ENCODE data around the gene SEMA3C. TPM values are rescaled to one million over a fixed set of nuclear protein-coding genes. Genes with fewer than 3 reads are reported as not detected.

The SEMA3C gene
- total RNA-seq, 2 donors from 2014 or later: 3.0 to 3.4 TPM

GRCh38 chr7:80851896-80852476 is 66.9 kb downstream of the SEMA3C start:
- Histone ChIP-seq H3K9me3 (no peaks in the 10 kb centered on the region), H3K4me1 (no peaks in the 10 kb centered on the region), H3K27me3 (no peaks in the 10 kb centered on the region), H3K27ac (no peak overlapping the region), H3K36me3 (replicated peaks in 1 of 2; ENCODE audit: insufficient read depth in 1 of 2, low read depth in 2 of 2) (no peaks in the 10 kb centered on the region), H3K4me3 (no peak overlapping the region)
- no peak for ATAC-seq
- WGBS, 2 donors: 55 to 59% methylated on average over 3 of the region's 3 CpGs
- intact Hi-C loops (cut with DNase I): no loop called here
- TF ChIP-seq POLR2A (IDR thresholded peaks at IDR 0.05): no peak
- TF ChIP-seq CTCF (IDR thresholded peaks at IDR 0.05): no peak
- DNase-seq: no peak

- 67 to 69% methylated on average over 5 of the region's 5 CpGs for WGBS, 2 donors
Observed at GRCh38 chr7:80848841-80849240, 70.0 kb downstream of the SEMA3C start.

GRCh38 chr7:80847895-80848294 is 71.0 kb downstream of the SEMA3C start:
- H3K4me1 ChIP-seq: no peaks in the 10 kb centered on the region
- ATAC-seq (no peak), DNase-seq (no peak)
- TF ChIP-seq CTCF (IDR thresholded peaks at IDR 0.05): no peak
- no peak for TF ChIP-seq POLR2A (IDR thresholded peaks at IDR 0.05)
- 71 to 76% methylated on average over 3 of the region's 3 CpGs for WGBS, 2 donors
- H3K27me3 ChIP-seq: no peaks in the 10 kb centered on the region
- H3K9me3 ChIP-seq: no peaks in the 10 kb centered on the region
- intact Hi-C loops (cut with DNase I): no loop called here
- no peak overlapping the region for H3K27ac ChIP-seq
- no peak overlapping the region for H3K4me3 ChIP-seq
- no peaks in the 10 kb centered on the region for H3K36me3 ChIP-seq (replicated peaks in 1 of 2; ENCODE audit: insufficient read depth in 1 of 2, low read depth in 2 of 2)

More at GRCh38 chr7:80848841-80849240, 70.0 kb downstream of the SEMA3C start:
- intact Hi-C loops (cut with DNase I): no loop called here
- no peak overlapping the region for H3K4me3 ChIP-seq
- H3K36me3 ChIP-seq (replicated peaks in 1 of 2; ENCODE audit: insufficient read depth in 1 of 2, low read depth in 2 of 2): no peaks in the 10 kb centered on the region
- H3K9me3 ChIP-seq: no peaks in the 10 kb centered on the region
- no peaks in the 10 kb centered on the region for H3K27me3 ChIP-seq
- TF ChIP-seq CTCF (IDR thresholded peaks at IDR 0.05): no peak
- TF ChIP-seq POLR2A (IDR thresholded peaks at IDR 0.05): no peak
- H3K27ac ChIP-seq: no peak overlapping the region
- no peaks in the 10 kb centered on the region for H3K4me1 ChIP-seq
- DNase-seq (no peak), ATAC-seq (no peak)

- no peak overlapping the region for H3K27ac ChIP-seq
- H3K4me1 ChIP-seq: no peaks in the 10 kb centered on the region
Observed at GRCh38 chr7:80847027-80847426, 71.8 kb downstream of the SEMA3C start.

More at GRCh38 chr7:80847027-80847426, 71.8 kb downstream of the SEMA3C start:
- Histone ChIP-seq H3K4me3 (no peak overlapping the region), H3K36me3 (replicated peaks in 1 of 2; ENCODE audit: insufficient read depth in 1 of 2, low read depth in 2 of 2) (no peaks in the 10 kb centered on the region), H3K9me3 (no peaks in the 10 kb centered on the region), H3K27me3 (no peaks in the 10 kb centered on the region)
- intact Hi-C loops (cut with DNase I): no loop called here
- ATAC-seq (no peak), DNase-seq (no peak)
- TF ChIP-seq CTCF (IDR thresholded peaks at IDR 0.05): no peak
- no peak for TF ChIP-seq POLR2A (IDR thresholded peaks at IDR 0.05)
- 75 to 80% methylated on average over 3 of the region's 3 CpGs for WGBS, 2 donors
